Activated CD4-positive, CD25-positive, alpha-beta regulatory T cell treated with anti-CD3 and anti-CD28 coated beads, Interleukin-2, amount 50 U/mL, for 16 hours (primary cell): ENCODE results near the gene PKN3.
A peak's percentile ranks its signal among the peaks of the same experiment; 100 is the strongest.
"Not testable (repeated sequence)": the region's sequence is repeated elsewhere in the genome, so short reads cannot be mapped to it uniquely, and the experiment has no call there.

Experiments
- DNase-seq: peaks from one replicate; pipeline ENCODE4 v3.0.0-alpha.2; 2020; ENCODE audit warnings: low read depth, low spot score

Gene PKN3

GRCh38 chr9:128702445-128702948, at the start of gene PKN3:
TSS of gene PKN3 (plus strand) at chr9:128702503. CDS start at chr9:128702916, 413 bp downstream.
- peak; percentile 63 for DNase-seq

DNA sequence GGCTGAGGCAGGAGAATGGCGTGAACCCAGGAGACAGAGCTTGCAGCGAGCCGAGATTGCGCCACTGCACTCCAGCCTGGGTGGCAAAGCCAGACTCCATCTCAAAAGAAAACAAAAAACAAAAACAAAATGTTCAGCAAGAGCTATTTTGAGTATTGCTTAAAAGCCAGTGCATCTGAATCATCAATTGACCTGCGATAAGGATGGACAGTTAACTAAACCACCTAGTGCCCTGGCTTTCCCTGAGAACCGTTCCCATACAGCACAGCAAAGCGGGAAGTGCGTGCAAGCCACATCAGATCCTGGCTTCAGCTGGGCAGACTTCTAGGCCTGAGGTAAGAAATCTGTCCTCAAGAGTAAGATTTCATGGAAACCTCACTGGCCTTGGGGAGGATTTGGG, 48.4 kb upstream of the PKN3 start:
- DNase-seq = no peak

GRCh38 chr9:128654481-128654880, 47.8 kb upstream of the PKN3 start:
- no peak for DNase-seq

DNA sequence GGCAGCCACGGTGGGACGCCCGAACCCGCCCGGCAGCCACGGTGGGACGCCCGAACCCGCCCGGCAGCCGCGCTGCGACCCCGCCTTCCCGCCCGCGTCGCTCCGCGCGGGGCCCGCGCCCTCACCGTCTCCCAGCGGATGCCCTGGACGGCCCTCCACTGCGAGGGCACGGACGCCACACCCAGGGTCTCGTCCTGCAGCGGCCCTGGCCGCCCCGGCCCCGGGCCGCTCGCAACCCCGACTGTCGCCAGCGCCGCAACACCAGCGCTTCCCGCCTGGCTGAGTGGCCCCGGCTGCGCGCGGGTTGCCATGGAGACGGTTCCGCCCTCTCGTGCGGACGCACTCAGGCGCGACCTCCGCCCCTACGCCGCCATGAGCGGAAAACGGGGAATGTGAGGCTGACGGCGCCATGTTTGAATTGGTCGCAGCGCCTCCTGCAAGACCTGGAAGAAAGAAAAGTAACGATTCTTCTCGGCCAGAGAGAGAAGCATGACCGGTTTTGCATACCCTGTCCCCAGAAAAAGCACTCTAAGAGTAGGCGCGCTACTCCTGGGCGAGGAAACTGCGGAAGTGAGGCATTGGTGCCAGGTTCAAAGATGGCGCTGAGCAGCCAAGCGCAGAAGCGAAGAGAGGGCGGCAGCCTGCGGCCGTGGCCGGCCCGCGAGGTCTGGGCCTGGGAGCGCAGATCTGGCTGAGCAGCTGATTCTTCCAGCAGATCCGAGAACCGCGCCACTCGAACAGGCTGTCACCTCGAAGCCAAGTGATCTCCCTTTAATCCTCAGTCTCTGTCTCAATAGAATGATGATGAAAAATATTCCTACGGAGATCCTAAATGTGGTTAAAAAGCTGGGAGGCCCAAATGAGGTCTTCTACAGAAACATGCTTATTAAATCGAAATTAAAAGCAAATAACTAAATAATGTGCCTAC, 45.6 kb upstream of the PKN3 start, which contains the start of gene DYNC2I2:
DYNC2I2 (minus strand) TSS at position 432 of the 928 bp plus-strand sequence; CDS start at position 311, 121 bp downstream.
- peak; percentile 92 for DNase-seq

DNA sequence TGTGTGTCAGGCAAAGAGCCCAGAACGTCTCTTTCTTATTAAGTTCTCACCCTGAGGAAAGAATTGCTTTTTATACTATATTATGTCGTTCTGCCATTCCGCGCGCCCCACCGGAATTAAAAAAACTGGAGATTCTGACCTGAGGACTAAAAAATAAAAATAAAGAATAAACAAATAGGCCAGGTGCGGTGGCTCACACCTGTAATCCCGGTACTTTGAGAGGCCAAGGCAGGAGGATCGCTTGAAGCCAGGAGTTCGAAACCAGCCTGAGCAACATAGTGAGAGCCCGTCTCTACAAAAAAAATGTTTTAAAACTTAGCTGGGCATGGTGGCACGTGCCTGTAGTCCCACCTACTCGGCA, 45.0 kb upstream of the PKN3 start:
- no peak for DNase-seq

- DNase-seq = no peak
These were observed 44.5 kb upstream of the PKN3 start for GRCh38 chr9:128657796-128658195.

DNA sequence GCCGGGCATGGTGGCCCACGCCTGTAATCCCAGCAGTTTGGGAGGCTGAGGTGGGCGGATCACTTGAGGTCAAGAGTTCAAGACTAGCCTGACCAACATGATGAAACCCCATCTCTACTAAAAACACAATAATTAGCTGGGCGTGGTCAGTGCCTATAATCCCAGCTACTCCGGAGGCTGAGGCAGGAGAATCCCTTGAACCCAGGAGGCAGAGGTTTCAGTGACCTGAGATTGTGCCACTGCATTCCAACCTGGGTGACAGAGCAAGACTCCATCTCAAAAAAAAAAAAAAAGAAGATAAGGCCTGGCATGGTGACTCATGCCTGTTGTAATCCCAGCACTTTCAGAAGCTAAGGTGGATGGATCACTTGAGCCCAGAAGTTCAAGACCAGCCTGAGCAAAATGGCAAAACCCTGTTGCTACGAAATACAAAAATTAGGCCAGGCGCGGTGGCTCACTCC, 35.8 kb upstream of the PKN3 start:
- not testable (repeated sequence) for DNase-seq

DNA sequence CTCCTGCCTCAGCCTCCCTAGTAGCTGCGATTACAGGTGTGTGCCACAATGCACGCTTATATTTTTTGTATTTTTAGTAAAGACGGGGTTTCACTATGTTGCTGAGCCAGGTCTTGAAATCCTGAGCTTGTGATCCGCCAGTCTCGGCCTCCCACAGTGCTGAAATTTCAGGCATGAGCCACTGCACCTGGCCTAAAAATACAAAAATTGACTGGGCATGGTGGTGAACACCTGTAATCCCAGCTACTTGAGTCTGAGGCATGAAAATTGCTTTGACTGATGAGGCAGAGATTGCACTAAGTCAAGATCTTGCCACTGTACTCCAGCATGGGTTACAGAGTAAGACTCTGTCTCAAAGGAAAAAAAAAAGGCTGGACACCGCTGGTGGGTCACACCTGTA, 32.5 kb upstream of the PKN3 start:
- DNase-seq = no peak

DNA sequence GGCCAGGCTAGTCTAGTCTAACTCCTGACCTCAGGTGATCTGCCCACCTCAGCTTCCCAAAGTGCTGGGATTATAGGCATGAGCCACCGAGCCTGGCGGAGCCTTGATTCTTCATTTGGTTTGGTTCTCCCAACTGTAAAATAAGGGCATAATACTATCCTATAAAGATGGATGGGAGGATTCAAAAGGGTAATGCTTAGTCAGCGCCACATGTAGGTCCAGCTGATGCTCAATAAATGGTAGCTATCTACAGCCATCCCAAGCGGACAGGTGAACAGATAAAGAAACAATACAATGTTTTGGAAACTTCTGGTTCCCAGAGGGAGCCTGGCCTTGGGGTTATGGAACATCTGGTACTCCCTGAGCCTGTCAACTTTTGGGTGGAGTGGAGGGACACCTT, 26.9 kb upstream of the PKN3 start:
- no peak for DNase-seq

GRCh38 chr9:128677794-128678193, 24.5 kb upstream of the PKN3 start:
- no peak for DNase-seq

GRCh38 chr9:128683340-128684064, 18.8 kb upstream of the PKN3 start:
- no peak for DNase-seq

- no peak for DNase-seq
These were observed 18.3 kb upstream of the PKN3 start for GRCh38 chr9:128684065-128684324.

DNA sequence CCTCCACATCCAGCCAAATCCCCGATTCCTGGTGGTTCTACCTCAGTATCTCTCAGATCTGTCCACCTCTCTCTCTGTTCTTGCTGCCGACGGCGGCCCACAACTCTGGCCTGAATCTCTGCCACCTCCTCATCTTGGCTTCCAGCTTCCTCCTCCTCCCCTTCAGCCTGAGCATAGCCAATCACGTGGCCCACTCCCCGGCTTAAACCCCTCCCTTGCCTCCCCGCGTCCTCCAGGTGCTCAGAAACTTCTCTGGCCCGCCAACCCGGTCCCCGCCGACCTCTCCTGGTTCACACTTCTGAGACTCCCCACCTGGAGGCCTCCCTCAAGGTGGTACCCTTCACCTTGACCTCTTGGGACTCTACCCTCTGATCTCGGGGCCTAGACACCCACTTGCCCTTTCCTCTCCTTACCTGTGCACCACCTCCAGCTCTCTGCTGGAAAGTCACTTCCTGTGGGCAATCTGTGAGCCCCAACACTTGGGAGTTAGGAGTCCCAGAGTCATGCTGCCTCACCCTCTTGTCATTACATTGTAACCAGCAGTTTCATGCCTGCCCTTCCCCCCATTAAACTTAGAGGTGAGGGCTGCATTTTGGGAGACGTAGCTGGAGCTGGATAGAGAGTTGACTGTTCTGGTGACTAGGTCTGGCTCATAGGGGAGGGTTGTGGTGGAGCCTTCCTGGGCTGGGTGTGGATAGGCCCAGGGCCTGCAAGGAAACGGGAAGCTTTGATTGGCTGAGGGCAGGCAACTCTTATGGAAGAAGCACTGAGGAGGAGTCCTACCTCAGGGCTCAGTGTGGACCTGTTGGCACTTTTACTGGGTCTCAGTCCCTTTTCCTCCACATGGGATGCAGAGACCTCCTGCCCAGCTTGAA, 17.7 kb upstream of the PKN3 start:
- DNase-seq = peak; percentile 54

GRCh38 chr9:128685636-128686489, 16.4 kb upstream of the PKN3 start:
- DNase-seq = no peak

GRCh38 chr9:128687453-128687852, 14.8 kb upstream of the PKN3 start:
- no peak for DNase-seq

- DNase-seq = peak; percentile 81
These were observed 13.6 kb upstream of the PKN3 start, which contains the start of gene SET for GRCh38 chr9:128688501-128689292. TSS of gene SET (plus strand) at chr9:128689222. CDS start at chr9:128689583, 361 bp downstream.

- DNase-seq = no peak
These were observed 13.0 kb upstream of the PKN3 start for GRCh38 chr9:128689293-128689774.

- DNase-seq = peak; percentile 30
These were observed 12.3 kb upstream of the PKN3 start for GRCh38 chr9:128689820-128690683.

GRCh38 chr9:128690684-128691034, 11.6 kb upstream of the PKN3 start:
- DNase-seq = no peak
